T47D (cell line): ENCODE measurements around the gene GAPVD1.
"Not testable (repeated sequence)": the region's sequence is repeated elsewhere in the genome, so short reads cannot be mapped to it uniquely, and the experiment has no call there.

ENCODE experiments used
- DNase-seq, 2 experiments: peaks; one replicate each; pipeline versions ENCODE4 v3.0.0 to v3.0.0-alpha.2; 2011 to 2012; ENCODE audit warnings: low read depth in 1 of 2, low spot score in 1 of 2
- JUND ChIP-seq: IDR thresholded peaks from 2 replicates; pipeline ENCODE4 v1.6.1; 2012; ENCODE audit warnings: low read depth
- in situ Hi-C: cut with HindIII; loops from 2 replicates; pipeline ENCODE4 v1.10.0; 2016; ENCODE audit warnings: low sequenced_read_pairs, low pct_unique_long_range_greater_than_20kb

Gene GAPVD1

DNA sequence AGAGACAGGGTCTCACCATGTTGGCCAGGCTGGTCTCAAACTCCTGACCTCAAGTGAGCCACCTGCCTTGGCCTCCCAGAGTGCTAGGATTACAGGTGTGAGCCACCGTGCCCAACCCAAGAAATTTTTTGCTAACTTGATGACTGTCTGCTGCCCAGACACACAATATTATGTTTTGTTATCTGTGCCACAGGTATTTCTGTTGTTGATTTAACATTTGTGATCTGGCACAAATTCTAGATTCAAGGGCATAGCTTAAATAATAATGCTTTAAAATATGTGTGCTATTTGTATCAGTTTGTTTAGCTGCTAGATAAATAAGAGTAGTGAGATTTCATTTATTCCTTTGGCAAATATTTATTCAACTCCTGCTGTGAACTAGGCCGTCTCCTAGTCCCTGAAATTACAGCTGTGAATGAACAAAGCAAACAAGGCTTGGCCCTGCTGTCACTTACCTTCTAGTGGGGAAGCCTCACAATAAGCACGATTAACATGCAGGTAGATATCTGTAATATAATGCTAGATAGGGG is 35.3 kb downstream of the GAPVD1 start:
- DNase-seq, result peak; percentile 20 to 82
- in situ Hi-C loops, result no loop called here
- TF ChIP-seq JUND, result peak; percentile 71; the same call in 1 of the 2 replicates

DNA sequence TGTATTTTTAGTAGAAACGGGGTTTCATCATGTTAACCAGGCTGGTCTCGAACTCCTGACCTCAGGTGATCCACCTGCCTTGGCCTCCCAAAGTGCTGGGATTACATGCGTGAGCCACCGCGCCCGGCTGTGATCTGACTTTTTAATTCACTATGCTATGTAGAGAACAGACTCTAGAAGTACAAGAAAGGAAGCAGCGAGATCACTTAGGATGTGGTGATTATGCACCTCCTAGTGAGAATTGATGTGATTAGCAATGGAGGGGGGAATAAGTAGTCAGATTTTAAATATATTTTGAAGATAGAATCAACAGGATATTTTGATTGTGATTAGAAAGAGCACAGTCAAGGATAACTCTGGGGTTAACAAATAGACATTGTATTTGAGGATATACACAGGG is 36.3 kb downstream of the GAPVD1 start:
- DNase-seq, result no peak
- in situ Hi-C loops, result no loop called here
- TF ChIP-seq JUND, result no peak

- no peak for TF ChIP-seq JUND
- no peak for DNase-seq
- in situ Hi-C loops, result no loop called here
Measured at GRCh38 chr9:125302241-125302640, 40.6 kb downstream of the GAPVD1 start.

GRCh38 chr9:125304273-125304672 is 42.6 kb downstream of the GAPVD1 start:
- in situ Hi-C loops, result no loop called here
- no peak for TF ChIP-seq JUND
- DNase-seq, result no peak

- TF ChIP-seq JUND, result no peak
- no peak for DNase-seq
- in situ Hi-C loops, result no loop called here
Measured at GRCh38 chr9:125312411-125312810, 50.8 kb downstream of the GAPVD1 start.

GRCh38 chr9:125316359-125316758 is 54.7 kb downstream of the GAPVD1 start:
- in situ Hi-C loops, DNase-seq: not testable (repeated sequence)

DNA sequence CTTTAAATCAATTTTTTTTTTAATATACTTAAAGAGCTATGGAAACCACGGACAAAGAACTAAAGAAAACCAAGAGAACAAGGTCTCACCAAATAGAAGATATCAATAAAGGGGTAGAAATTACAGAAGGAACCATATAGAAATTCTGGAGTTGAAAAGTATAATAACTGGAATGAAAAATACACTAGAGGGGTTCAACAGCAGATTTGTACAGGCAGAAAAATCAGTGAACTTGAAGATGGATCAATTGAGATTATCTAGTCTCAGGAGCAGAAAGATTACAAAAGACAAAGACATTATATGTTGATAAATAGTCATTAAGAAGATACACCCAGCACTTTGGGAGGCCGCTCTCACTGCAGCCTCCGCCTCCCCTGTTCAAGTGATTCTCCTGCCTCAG is 56.1 kb downstream of the GAPVD1 start:
- no peak for DNase-seq
- TF ChIP-seq JUND, result no peak
- in situ Hi-C loops, result no loop called here

- no peak for DNase-seq
- no peak for TF ChIP-seq JUND
- in situ Hi-C loops, result no loop called here
Measured at GRCh38 chr9:125321496-125321895, 59.9 kb downstream of the GAPVD1 start.

DNA sequence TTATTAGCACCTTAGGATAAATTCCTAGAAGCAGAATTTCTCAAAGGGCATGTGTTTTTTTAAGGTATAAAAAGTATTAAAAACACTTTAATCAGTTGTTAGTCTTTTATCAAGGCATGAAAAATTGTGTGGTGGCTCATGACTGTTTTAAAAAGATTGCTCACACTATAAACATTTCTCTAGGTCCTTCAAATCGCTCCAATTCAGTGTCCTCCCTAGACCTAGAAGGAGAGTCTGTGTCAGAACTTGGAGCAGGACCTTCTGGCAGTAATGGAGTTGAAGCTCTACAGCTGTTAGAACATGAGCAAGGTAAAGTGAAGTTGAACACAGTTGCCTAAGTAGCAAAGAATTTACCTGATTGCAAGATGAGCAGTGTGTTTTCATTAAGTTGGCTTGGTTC is 62.0 kb downstream of the GAPVD1 start:
- TF ChIP-seq JUND, result no peak
- no peak for DNase-seq
- in situ Hi-C loops, result no loop called here

- in situ Hi-C loops, result no loop called here
- no peak for TF ChIP-seq JUND
- no peak for DNase-seq
Measured at GRCh38 chr9:125325826-125326225, 64.2 kb downstream of the GAPVD1 start.

DNA sequence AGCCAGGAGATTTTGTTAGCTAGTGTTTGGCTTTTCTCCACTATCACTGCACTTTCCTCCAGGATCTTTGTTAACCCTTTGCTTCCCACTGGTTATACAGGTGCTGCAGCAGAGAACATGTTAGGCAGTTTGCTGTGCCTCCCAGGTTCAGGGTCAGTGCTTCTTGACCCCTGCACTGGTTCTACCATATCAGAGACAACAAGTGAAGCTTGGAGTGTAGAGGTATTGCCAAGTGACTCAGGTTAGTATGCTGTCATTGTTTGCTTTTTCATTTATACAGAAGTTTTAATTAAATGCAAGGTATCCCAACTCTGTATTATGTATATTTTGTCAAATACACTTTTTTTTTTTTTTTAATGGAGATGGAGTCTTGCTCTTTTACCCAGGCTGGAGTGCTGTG is 68.4 kb downstream of the GAPVD1 start:
- in situ Hi-C loops, result no loop called here
- no peak for TF ChIP-seq JUND
- no peak for DNase-seq

- TF ChIP-seq JUND, result no peak
- no peak for DNase-seq
- in situ Hi-C loops, result no loop called here
Measured at GRCh38 chr9:125330587-125330986, 69.0 kb downstream of the GAPVD1 start.

- no peak for DNase-seq
- TF ChIP-seq JUND, result no peak
- in situ Hi-C loops, result no loop called here
Measured at GRCh38 chr9:125332527-125332926, 70.9 kb downstream of the GAPVD1 start.

DNA sequence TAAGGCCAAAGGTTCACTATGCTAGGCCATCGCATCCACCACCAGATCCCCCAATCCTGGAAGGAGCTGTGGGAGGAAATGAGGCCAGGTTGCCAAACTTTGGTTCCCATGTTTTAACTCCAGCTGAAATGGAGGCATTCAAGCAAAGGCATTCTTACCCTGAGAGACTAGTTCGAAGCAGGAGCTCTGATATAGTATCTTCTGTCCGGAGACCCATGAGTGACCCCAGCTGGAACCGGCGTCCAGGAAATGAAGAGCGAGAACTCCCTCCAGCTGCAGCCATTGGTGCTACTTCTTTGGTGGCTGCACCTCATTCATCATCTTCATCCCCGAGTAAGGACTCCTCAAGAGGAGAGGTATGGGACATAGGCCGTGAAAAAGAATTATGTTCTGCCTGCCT is 75.6 kb downstream of the GAPVD1 start:
- DNase-seq, result no peak
- in situ Hi-C loops, result no loop called here
- no peak for TF ChIP-seq JUND
